Measurements from ENCODE around the gene ASB6. TPM values are rescaled to one million over a fixed set of nuclear protein-coding genes. Genes with fewer than 3 reads are reported as not detected.

ASB6 gene, protein sequence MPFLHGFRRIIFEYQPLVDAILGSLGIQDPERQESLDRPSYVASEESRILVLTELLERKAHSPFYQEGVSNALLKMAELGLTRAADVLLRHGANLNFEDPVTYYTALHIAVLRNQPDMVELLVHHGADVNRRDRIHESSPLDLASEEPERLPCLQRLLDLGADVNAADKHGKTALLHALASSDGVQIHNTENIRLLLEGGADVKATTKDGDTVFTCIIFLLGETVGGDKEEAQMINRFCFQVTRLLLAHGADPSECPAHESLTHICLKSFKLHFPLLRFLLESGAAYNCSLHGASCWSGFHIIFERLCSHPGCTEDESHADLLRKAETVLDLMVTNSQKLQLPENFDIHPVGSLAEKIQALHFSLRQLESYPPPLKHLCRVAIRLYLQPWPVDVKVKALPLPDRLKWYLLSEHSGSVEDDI
- 15.0 TPM for total RNA-seq

DNA sequence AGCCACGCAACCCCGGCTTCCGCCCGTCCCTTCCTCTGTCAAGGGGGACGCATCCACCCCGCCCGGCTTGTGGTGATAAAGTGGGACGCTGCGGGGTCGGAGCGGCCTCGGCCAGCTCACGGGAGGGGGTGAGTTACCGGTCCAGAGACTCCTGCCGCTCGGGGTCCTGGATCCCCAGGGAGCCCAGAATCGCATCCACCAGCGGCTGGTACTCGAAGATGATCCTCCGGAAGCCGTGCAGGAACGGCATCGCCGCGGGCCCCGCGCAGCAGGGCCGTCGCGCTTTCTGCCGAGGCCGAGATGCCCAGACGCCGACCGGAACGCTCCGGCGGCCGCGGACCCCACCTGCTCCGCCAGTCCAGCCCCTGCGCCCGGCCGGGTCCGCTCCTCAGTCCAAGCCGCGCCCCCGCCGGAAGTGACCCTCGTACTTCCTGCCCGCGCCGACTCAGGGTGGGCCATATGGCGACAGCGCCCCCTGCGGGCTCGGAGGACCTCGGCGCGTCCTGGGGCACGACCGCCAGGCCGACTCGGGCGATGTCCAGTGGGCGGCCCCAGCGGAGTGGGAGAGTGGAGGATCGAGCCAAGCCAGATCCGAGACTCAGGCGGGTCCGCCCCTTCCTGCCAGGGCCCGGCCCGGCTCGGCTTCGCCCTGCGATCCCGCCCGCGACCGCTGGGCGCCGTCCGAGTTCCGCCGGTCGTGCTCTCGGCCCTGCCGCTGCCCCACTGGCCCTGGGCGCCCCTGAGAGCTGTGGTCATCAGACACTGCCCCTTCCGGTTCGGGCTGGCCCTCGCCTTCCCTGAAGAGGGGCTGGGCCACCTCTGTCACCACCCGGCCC is at the start of gene ASB6:
ASB6 (minus strand) TSS at position 402 of the 836 bp plus-strand sequence; CDS start at position 250, 152 bp downstream.

DNA sequence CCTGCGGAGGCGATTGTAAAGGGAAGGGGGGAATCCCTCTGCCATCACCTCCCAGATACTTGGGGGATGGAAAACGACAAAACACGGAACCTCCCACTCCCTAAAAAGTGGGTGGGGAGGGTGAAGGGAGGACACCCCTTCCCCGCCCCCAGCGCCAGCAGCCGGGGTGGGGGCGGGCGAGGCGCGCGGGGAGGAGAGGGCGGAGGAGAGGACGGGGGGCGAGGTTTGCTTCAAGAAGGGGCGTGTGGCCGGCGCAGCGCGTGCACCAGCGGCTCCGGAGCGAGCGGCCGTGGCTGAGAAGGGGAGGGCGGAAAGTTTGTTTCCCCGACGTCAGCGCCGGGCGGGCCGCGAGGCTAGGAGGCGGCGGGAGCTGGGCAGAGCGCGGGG is 23.4 kb upstream of the ASB6 start, which contains the start of gene PRRX2:
PRRX2 (plus strand) TSS at position 259 of the 387 bp plus-strand sequence. CDS start 221 bp downstream, outside the sequence.

DNA sequence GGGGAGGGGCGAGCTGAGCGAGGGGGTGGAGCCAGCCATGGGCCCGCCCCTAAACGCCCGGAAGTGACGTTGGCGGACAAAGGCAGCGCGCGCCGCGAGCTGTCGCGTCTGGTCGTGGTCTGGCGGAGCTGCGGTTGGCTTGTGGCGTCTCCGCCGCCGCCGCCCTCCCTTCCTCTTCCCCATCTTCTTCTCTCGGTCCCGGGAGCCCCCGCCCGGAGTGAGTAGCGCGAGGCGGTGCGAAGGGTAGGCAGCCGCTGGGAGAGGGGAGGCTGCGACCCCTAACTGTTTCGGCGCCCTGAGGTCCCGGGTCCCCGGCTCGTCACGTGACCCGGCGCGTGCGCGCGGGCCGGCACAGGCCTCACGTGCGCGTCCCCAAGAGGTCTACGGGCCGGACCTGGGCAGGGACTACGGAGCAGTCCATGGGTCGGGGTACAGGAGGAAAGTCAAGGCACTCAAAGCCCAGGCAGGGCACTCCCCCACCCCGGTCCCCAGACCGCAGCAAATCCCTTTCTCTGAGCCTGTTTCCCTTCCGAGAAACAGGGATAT is 15.8 kb downstream of the ASB6 start, which contains the start of gene NTMT1:
NTMT1 (plus strand) TSS at position 85 of the 546 bp plus-strand sequence. CDS start 6,541 bp downstream, outside the sequence.

DNA sequence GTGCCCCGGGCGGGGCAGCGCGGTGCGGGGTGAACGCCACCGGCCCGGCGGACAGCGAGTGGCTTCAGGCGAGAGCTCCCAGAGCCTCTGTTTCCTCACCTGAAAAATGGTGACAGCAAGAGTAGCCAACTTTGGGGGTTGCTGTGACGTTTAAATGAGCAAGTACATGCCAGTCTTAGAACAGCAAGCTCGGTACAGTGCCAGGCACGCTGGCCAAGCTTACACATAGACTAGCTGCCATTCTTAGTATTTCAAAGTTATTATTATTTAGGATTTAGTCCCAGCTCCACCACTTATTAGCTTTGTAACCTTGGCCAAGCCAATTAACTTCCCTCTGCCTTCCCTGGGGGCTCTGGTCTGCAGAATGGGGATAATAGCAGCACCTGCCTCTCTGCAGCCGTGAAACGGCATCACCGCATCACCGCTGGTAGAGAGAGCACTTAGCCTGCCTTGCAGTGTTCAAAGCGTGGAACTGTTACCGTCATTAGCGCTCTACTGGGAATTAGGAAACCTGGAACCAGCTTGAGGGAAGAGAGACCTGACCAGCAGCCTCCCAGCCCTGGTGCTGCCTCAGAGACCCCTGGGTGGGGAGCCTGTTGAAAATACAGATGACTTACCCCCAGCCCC is 21.2 kb downstream of the ASB6 start, which contains the start of gene C9orf50:
C9orf50 (minus strand) TSS at position 433 of the 627 bp plus-strand sequence. CDS start 527 bp downstream, outside the sequence.

Other genes starting within 250 kb of the ASB6 start
- gene C9orf50, start 21.1 kb downstream of the ASB6 start, total RNA-seq, result not detected
- 14.1 TPM for gene NTMT1, start 16.0 kb downstream of the ASB6 start, total RNA-seq
- not detected for gene PRRX2, start 23.5 kb upstream of the ASB6 start, total RNA-seq
- gene PTGES, start 110.9 kb upstream of the ASB6 start, total RNA-seq, result 2.5 TPM
- 40.4 TPM for gene TOR1B, start 161.0 kb upstream of the ASB6 start, total RNA-seq
- 29.1 TPM for gene TOR1A, start 182.0 kb upstream of the ASB6 start, total RNA-seq
- gene C9orf78, start 193.1 kb upstream of the ASB6 start, total RNA-seq, result 34.4 TPM
- gene USP20, start 193.3 kb upstream of the ASB6 start, total RNA-seq, result 18.5 TPM

Measured in parietal lobe (tissue), 1 donor.